ENCODE results near the gene PRKCI.

DNA sequence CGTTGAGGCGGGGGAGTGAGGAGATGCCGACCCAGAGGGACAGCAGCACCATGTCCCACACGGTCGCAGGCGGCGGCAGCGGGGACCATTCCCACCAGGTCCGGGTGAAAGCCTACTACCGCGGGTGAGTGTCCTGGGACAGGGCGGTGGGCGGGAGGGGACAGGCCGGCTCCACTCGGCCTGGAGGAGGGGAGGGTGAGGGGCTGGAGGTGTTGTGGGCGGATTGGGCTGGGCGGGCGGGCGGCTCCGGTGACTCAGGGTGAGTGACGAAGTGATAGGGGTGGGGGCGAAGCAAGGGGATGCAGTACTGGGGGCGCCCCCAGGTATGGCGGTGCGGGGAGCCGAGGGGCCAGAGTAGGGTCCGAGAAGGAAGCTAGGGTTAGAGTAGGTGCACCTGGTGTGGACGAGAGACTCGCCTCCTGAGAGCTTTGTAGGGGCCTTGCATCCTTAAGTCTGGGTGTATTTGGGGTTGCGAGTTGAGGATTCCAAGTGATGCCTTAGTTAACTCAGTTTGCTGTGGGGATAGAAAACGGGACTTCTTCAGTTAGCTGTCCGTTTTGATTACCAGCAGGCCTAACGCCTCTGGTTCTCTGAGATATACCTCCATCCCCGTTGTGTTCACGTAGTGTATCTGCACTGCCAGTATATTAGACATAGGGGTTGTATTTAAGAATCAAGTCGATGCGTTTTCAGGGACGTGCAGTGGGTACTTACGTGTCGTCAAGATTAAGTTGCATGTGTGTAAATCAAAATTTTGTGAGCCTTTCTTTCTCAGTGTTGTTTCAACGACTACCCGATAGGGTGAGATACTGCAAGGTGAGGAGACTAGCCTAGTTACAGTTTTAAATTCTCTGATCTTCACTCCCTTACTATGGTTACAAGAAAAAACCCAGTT is 670 bp downstream of the PRKCI start:
- TF ChIP-seq CTCF (IDR thresholded peaks at IDR 0.05; ENCODE audit: low read depth, low read length) (no peak), POLR2A (IDR thresholded peaks at IDR 0.05; ENCODE audit: extremely low read depth, insufficient read length) (no peak), MYC (IDR thresholded peaks at IDR 0.05; ENCODE audit: low read depth, low read length) (no peak)

All from NB4 (cell line).